ENCODE data around the gene SLC12A4.
"Not testable (repeated sequence)": the region's sequence is repeated elsewhere in the genome, so short reads cannot be mapped to it uniquely, and the experiment has no call there.

The SLC12A4 gene

GRCh38 chr16:67915831-67916723 lies 52.4 kb downstream of the SLC12A4 start:
- DNase-seq: no peak
- intact Hi-C loops (cut with DNase I): no loop called here

- DNase-seq; intact Hi-C loops (cut with DNase I): not testable (repeated sequence)
Measured at GRCh38 chr16:67915496-67915769, 53.0 kb downstream of the SLC12A4 start.

DNA sequence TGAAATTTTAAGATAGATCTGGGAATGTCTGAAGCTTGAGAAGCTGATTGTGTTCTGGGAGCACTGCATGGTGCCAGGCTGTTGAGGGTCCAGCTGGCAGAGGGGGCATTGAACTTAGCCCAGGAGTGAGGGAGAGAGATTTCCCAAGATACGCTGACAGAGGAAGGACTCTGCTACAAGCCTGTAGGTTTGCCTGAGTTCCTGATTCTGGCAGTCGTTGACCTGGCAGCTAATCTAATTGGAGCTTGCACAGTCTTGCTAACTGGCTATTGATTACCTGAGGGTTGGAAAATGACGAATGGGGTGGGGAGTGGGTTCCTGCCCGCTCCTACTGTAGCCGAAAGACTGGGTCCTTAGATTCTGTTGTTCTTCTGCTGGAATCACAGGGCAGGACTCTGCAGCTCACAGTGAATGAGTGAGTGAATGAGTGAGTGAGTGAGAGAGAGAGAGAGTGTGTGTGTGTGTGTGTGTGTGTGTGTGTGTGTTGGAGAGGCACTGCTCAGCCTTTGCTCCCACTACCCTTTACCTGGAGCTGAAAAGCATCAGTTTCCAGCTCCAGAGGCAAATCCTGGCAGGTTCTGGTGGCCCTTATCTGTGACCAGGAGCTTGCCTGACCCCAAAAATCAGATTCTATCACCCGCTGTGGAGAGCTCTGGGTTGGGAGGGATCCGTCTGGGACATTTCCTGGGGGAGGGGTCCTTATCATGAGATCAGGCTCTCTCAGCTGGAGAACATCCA lies 53.5 kb downstream of the SLC12A4 start:
- no peak for DNase-seq
- intact Hi-C loops (cut with DNase I): no loop called here

DNA sequence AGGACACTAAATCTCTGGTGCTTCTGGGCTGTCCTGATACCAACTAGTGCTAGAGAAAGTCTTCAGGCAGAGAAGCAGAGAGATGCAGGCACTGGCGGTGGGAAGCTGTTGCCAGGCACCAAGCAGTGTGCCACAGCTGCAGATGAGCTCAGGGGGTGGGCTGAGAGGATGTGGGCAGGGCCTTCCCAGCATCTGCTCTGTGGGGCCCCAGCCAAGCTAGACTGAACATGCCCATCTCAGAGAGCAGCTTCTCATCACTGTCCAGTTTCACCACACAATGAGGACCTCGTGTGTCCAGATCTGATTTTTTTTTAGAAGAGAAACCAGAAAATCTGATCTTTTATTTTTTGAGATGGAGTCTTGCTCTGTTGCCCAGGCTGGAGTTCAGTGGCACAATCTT lies 58.3 kb downstream of the SLC12A4 start:
- DNase-seq: peak; percentile 75 to 96 (median 91)
- intact Hi-C loops (cut with DNase I): no loop called here

DNA sequence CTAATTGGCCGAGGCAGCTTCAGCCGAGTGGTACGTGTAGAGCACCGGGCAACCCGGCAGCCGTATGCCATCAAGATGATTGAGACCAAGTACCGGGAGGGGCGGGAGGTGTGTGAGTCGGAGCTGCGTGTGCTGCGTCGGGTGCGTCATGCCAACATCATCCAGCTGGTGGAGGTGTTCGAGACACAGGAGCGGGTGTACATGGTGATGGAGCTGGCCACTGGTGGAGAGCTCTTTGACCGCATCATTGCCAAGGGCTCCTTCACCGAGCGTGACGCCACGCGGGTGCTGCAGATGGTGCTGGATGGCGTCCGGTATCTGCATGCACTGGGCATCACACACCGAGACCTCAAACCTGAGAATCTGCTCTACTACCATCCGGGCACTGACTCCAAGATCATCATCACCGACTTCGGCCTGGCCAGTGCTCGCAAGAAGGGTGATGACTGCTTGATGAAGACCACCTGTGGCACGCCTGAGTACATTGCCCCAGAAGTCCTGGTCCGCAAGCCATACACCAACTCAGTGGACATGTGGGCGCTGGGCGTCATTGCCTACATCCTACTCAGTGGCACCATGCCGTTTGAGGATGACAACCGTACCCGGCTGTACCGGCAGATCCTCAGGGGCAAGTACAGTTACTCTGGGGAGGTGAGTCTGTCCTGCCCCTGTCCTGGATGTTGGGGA lies 59.2 kb downstream of the SLC12A4 start:
- no peak for DNase-seq
- intact Hi-C loops (cut with DNase I): no loop called here

GRCh38 chr16:67907397-67908180 lies 60.8 kb downstream of the SLC12A4 start:
- intact Hi-C loops (cut with DNase I): no loop called here

DNA sequence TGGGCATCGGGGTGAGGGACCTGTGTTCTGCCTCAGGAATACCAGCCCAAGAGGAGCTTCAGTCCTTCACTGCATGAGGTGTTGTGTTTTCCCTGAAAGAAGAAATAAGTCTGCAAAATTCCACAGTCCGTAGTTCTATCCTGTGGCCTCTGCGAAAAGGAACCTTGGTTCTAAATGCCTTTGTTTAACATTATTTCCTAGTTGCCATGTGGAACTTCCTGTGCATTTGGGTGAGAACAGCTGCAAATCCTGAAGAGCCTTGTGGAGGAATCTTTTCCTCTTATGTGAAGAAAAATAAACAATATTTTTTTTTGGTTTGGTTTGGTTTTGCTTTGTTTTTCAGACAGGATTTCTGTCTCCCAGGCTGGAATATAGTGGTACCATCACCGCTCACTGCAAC lies 65.6 kb downstream of the SLC12A4 start:
- intact Hi-C loops (cut with DNase I): no loop called here
- DNase-seq: no peak

More at GRCh38 chr16:67907397-67908180, 60.8 kb downstream of the SLC12A4 start:
- no peak for DNase-seq

- DNase-seq: no peak
- intact Hi-C loops (cut with DNase I): no loop called here
Measured at GRCh38 chr16:67901734-67902133, 66.7 kb downstream of the SLC12A4 start.

- peak in 3 of 42 donors; percentile 28 to 66 (median 43) for DNase-seq
- intact Hi-C loops (cut with DNase I): no loop called here
Measured at GRCh38 chr16:67897231-67897630, 71.2 kb downstream of the SLC12A4 start.

DNA sequence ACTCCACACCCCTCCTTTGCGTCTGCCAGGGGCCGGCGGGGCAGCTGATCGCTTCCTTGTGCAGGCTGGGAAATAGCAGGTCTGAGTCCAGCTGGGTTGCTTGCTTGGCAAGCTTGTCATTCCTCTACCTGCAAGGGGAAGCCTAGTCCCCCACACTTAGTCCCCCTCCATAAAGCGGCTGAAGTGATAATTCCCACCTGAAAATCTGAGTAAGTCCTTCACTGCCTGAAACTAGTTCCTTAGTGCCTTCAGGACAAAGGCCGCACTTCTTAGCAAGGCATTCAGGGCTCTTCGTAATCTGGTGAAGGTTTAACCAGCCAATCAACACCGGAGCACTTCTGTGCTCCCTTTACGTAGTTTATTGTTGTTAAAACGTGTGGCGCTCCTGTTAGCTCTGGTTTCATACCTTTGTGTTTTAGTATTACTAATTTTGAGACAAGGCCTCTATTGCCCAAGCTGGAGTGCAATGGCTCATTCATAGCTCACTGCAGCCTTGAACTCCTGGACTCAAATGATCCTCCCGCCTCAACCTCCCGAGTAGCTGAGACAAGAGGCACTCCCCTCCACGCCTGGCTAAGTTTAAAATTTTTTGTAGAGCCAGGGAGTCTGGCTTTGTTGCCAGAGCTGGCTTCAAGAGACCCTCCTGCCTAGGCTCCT lies 74.6 kb downstream of the SLC12A4 start:
- intact Hi-C loops (cut with DNase I): no loop called here
- DNase-seq: peak in 1 of 42 donors; percentile 16
